HG03521 (cell line): ENCODE results near the gene FAM117A.
"Not testable (repeated sequence)": the region's sequence is repeated elsewhere in the genome, so short reads cannot be mapped to it uniquely, and the experiment has no call there.

Source experiments
- ATAC-seq: cut with Tn5 transposase; IDR thresholded peaks from one replicate; pipeline ENCODE4 v1.9.1; 2021; ENCODE audit warnings: mild to moderate bottlenecking, moderate library complexity; ENCODE audit not compliant: unreplicated experiment

FAM117A gene

GRCh38 chr17:49764559-49765180 lies 739 bp upstream of the FAM117A start:
- no peak for ATAC-seq

- ATAC-seq, result no peak
Observed at GRCh38 chr17:49762151-49762941, 1.6 kb downstream of the FAM117A start.

- no peak for ATAC-seq
Observed at GRCh38 chr17:49760932-49761558, 2.9 kb downstream of the FAM117A start.

- no peak for ATAC-seq
Observed at GRCh38 chr17:49760296-49760695, 3.6 kb downstream of the FAM117A start.

GRCh38 chr17:49759203-49759602 lies 4.7 kb downstream of the FAM117A start:
- ATAC-seq, result no peak

GRCh38 chr17:49758464-49759010 lies 5.4 kb downstream of the FAM117A start:
- ATAC-seq, result not testable (repeated sequence)

- no peak for ATAC-seq
Observed at GRCh38 chr17:49757151-49757777, 6.7 kb downstream of the FAM117A start.

- ATAC-seq, result no peak
Observed at GRCh38 chr17:49756323-49757150, 7.4 kb downstream of the FAM117A start.

GRCh38 chr17:49755663-49756283 lies 8.2 kb downstream of the FAM117A start:
- no peak for ATAC-seq

GRCh38 chr17:49753959-49754391 lies 10.0 kb downstream of the FAM117A start:
- ATAC-seq, result no peak

GRCh38 chr17:49752508-49752907 lies 11.4 kb downstream of the FAM117A start:
- ATAC-seq, result no peak

GRCh38 chr17:49749730-49750129 lies 14.2 kb downstream of the FAM117A start:
- ATAC-seq, result no peak

- peak; percentile 77 for ATAC-seq
Observed at GRCh38 chr17:49748791-49749190, 15.1 kb downstream of the FAM117A start.

- ATAC-seq, result no peak
Observed at GRCh38 chr17:49748223-49748622, 15.7 kb downstream of the FAM117A start.

- no peak for ATAC-seq
Observed at GRCh38 chr17:49747632-49748031, 16.3 kb downstream of the FAM117A start.

GRCh38 chr17:49746791-49747490 lies 17.0 kb downstream of the FAM117A start:
- ATAC-seq, result peak; percentile 41

GRCh38 chr17:49745175-49746139 lies 18.5 kb downstream of the FAM117A start:
- no peak for ATAC-seq

GRCh38 chr17:49742166-49742638 lies 21.7 kb downstream of the FAM117A start:
- no peak for ATAC-seq
